ENCODE data around the gene TENM3.
"Not testable (repeated sequence)": the region's sequence is repeated elsewhere in the genome, so short reads cannot be mapped to it uniquely, and the experiment has no call there.

The TENM3 gene

DNA sequence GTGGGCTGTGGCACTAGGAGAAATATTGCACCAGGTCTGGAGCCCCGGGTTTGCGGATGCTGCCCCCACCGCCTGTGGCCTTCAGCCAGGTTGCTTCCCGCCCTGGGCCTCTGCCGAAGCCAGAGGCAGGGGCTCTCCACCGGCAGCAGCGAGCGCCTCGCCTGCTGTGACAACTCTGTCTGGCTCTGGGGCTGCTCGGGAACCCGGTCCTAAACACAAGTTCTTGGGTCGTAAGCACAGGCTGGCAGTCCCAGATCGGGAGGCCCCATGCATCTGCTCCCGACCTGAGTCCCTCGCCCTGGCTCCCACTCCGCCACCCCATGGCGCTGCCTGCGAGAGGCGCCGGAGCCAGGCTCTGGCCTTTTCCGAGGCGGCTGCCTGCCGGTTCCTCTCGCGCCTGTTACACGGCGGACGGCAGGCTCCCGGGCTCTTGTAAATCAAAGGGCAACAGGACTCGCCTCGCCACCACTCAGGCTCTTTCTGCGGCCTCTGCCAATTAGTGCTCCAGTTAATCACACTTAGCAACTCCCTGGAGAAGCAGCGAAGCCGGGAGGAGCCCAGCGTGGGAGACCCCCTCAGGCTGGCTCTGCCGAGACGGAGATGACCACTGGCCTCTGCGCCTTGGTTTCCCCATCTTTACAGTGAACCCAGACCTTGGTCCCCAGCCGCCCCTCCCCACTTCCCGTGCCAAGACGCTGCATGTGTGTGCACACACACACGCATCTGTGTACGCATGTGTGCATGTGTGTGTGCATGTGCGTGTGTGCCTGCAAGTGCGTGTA lies 564.8 kb downstream of the TENM3 start:
- ChIA-PET POLR2A (no interaction called here), CTCF (interaction anchor here (1.1 kb wide), 1 partner anchor 455 kb away, joined by 3 read pairs; no protein-coding TSS in a partner anchor)
- no peak for DNase-seq (ENCODE audit: extremely low spot score)
- TF ChIP-seq, protein P1, sequence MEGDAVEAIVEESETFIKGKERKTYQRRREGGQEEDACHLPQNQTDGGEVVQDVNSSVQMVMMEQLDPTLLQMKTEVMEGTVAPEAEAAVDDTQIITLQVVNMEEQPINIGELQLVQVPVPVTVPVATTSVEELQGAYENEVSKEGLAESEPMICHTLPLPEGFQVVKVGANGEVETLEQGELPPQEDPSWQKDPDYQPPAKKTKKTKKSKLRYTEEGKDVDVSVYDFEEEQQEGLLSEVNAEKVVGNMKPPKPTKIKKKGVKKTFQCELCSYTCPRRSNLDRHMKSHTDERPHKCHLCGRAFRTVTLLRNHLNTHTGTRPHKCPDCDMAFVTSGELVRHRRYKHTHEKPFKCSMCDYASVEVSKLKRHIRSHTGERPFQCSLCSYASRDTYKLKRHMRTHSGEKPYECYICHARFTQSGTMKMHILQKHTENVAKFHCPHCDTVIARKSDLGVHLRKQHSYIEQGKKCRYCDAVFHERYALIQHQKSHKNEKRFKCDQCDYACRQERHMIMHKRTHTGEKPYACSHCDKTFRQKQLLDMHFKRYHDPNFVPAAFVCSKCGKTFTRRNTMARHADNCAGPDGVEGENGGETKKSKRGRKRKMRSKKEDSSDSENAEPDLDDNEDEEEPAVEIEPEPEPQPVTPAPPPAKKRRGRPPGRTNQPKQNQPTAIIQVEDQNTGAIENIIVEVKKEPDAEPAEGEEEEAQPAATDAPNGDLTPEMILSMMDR (IDR thresholded peaks at IDR 0.05; ENCODE audit: control extremely low read depth, extremely low read depth, low read depth, missing control alignments): no peak

DNA sequence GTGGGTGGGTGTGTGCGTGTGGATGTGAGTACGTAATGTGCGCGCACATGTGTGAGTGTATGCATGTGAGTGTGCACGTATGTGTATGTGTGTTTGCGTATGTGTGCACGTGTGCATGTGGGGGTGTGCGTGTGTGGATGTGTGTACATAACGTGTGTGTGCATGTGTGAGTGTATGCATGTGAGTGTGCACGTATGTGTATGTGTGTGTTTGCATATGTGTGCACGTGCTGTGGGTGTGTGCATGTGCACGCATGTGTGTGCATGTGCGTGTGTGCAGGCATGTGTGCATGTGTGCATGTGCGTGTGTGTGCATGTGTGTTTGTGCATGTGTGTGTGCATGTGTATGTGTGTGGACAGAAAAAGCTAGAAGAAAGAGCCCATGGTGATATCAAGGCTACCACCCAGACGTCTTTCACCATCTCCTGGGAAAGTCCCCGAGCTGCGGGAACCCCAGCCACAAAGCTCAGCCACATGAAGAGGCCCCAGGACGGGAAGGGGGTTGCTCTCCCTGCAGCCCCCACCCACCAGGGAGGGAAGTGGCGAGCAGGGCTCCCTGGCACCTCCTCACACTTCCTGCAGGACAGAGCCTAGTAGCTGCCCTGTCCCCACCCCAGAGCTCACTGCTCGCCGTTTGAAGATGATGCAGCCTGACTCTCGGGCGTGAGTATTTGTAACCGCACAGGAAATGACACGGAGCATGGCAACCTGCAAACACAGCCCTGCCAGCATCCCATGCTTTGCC lies 565.6 kb downstream of the TENM3 start:
- TF ChIP-seq, protein P1 (IDR thresholded peaks at IDR 0.05; ENCODE audit: control extremely low read depth, extremely low read depth, low read depth, missing control alignments): no peak
- CTCF ChIA-PET: interaction anchor here (1.1 to 1.2 kb wide), 2 partner anchors 116 to 454 kb away, joined by 3 to 4 read pairs; no protein-coding TSS in a partner anchor
- POLR2A ChIA-PET: no interaction called here
- peak; percentile 62 for DNase-seq (ENCODE audit: extremely low spot score)

DNA sequence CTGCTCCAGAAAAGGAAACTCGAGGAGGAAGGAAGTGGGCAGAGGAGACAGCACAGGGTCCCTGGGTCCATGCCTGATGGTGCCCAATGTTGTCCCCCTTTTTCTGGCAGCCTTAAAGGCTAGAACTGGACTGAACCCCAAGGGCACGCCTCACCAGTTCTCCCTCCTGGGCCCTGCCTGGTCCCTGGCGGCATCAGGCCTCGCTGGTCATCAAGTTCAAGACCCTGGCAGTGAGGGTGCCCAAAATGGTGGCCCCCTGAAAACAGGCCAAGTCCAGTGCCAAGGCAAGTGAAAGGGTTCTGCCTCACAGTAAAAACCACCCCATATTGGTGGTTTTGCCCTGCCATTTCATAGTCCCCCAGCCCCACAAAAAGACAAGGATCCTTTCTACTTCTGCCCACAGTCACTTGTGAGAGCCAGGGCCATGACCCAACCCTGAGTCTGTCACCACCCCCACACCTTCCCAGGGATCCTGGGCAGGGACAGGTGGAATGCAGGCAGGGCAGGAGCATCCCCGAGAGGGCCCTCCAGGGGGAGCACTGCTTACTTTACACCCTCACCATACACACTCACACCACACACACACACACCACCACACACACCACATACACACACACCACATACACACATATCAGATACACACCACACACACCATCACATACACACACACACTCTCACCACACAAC lies 566.4 kb downstream of the TENM3 start:
- no peak for DNase-seq (ENCODE audit: extremely low spot score)
- TF ChIP-seq, protein P1 (IDR thresholded peaks at IDR 0.05; ENCODE audit: control extremely low read depth, extremely low read depth, low read depth, missing control alignments): peak; percentile 27
- CTCF ChIA-PET: interaction anchor here (1.1 to 1.2 kb wide), 2 partner anchors 116 to 454 kb away, joined by 3 to 4 read pairs; no protein-coding TSS in a partner anchor
- POLR2A ChIA-PET: no interaction called here

DNA sequence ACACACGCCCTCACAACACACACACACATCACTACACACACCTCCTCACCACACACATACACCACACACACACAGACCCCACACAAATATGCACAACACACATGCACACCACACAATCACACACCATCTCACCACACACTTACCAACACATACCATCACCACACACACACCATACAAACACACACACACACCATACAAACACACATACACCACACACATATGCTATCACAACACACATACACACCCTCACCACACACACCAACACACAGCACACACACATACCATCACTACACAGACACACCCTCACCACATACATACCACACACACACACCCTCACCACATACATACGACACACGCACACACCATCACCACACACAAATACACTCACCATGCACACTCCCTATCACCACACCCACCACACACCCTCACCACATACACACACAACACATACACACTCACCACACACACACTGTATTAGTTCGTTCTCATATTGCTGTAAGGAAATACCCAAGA lies 567.0 kb downstream of the TENM3 start:
- TF ChIP-seq, protein P1 (IDR thresholded peaks at IDR 0.05; ENCODE audit: control extremely low read depth, extremely low read depth, low read depth, missing control alignments): no peak
- ChIA-PET CTCF (no interaction called here), POLR2A (no interaction called here)
- DNase-seq (ENCODE audit: extremely low spot score): no peak

DNA sequence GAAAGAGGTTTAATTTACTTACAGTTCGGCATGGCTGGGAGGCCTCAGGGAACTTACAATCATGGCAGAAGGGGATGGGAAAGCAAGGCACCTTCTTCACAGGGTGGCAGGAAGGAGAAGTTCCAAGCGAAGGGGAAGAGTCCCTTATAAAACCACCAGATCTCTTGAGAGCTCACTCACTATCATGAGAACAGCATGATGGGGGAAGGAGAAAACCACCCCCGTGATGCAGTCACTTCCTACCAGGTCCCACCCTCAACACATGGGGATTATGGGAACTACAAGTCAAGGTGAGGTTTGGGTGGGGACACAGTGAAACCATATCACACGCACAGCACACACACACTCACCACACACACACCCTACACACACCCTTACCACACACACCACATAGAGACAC lies 569.7 kb downstream of the TENM3 start:
- CTCF ChIA-PET: no interaction called here
- POLR2A ChIA-PET: no interaction called here
- DNase-seq (ENCODE audit: extremely low spot score): no peak

DNA sequence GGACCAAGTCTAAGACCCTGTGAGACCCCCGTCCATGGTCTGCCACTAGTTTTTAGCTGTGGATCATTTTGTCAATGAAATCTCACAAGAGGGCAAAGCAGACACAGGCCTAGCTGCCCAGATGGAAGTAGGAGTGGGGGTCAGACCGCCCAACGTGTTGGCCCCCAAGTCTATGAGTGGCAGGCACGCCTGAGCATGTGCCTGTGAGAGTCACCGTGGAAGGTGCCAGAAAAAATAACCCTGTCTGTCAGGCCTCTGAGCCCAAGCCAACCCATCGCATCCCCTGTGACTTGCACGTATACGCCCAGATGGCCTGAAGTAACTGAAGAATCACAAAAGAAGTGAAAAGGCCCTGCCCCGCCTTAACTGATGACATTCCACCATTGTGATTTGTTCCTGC lies 570.9 kb downstream of the TENM3 start:
- POLR2A ChIA-PET; DNase-seq (ENCODE audit: extremely low spot score); CTCF ChIA-PET: not testable (repeated sequence)

More for the DNA sequence above, 569.7 kb downstream of the TENM3 start:
- TF ChIP-seq, protein P1 (IDR thresholded peaks at IDR 0.05; ENCODE audit: control extremely low read depth, extremely low read depth, low read depth, missing control alignments): no peak

All from GM10248 (cell line).